Hematopoietic multipotent progenitor cell treated with erythropoietin and hydrocortisone succinate and interleukin-3 and kit ligand, for 8 days (in vitro differentiated cells): ENCODE results near the gene GNA15.

Source experiments
- DNase-seq: peaks from one replicate; pipeline ENCODE4 v3.0.0-alpha.2; 2015

Gene GNA15

GRCh38 chr19:3122512-3122870, 13.3 kb upstream of the GNA15 start:
- DNase-seq = no peak

- no peak for DNase-seq
Measured at GRCh38 chr19:3123088-3123721, 12.6 kb upstream of the GNA15 start.

DNA sequence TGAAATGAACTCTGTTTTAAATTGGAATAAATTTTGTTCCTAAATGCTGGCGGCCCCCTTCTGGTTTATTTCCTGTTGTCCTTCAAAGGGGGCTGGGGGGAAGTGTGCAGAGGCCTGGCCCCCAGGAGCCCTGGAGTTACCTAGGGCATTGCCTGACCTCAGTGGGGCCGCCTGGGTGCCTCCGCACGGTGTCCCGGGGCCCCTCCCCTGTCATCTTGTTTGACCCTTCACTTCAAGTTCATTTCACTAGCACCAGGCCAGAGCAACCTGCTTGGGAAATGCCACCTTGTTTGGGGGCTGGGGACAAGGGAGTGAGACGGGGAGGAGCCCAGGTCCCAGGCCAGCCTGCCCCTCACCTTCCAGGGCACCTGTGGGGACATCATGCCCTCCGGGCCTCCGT, 11.9 kb upstream of the GNA15 start:
- no peak for DNase-seq

DNA sequence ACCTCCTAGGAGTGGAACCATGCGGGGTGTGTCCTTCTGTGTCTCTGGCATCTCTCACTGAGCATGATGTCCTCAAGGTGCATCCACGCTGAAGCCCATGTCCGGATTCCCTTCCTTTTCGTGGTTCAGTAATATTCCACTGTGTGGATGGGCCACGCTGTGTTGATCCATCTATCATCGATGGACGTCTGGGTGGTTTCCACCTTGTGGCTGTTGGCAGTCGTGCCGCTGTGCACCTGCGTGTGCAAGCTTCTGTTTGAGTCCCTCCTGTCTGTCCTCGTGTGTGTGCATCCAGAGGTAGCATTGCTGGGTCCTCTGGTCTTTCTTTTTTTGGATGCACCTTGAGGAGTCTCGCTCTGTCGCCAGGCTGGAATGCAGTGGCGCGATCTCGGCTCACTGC, 11.2 kb upstream of the GNA15 start:
- no peak for DNase-seq

GRCh38 chr19:3125900-3126524, 9.8 kb upstream of the GNA15 start:
- peak; percentile 74 for DNase-seq

DNA sequence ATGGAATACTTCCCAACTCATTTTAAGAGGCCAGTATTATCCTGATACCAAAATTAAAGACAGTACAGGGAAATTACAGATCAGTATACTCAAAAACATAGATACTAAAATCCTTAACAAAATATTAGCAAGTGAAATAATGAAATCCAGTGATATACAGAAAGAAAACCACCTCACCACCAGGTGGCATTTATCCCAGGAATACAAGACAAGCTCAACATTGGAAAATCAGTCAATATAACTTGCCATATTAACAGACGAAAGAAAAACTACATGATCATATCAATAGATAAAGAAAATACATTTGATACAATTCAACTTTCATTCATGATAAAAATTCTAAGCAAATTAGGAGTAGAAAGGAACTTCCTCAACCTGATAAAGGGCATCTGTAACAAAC, 6.7 kb upstream of the GNA15 start:
- peak; percentile 74 for DNase-seq

DNA sequence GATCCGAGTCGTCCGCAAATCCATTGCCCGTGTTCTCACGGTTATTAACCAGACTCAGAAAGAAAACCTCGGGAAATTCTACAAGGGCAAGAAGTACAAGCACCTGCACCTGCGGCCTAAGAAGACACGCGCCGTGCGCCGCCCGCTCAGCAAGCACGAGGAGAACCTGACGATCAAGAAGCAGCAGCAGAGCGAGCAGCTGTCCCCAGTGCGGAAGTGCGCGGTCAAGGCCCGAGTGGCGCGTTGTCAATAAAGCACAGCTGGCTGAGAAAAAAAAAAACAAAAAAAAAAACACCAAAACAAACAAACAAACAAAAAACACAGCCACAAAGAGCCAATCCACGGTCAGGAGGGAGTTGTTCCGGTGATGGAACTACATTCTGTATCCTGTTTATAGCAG, 4.7 kb upstream of the GNA15 start:
- no peak for DNase-seq

DNA sequence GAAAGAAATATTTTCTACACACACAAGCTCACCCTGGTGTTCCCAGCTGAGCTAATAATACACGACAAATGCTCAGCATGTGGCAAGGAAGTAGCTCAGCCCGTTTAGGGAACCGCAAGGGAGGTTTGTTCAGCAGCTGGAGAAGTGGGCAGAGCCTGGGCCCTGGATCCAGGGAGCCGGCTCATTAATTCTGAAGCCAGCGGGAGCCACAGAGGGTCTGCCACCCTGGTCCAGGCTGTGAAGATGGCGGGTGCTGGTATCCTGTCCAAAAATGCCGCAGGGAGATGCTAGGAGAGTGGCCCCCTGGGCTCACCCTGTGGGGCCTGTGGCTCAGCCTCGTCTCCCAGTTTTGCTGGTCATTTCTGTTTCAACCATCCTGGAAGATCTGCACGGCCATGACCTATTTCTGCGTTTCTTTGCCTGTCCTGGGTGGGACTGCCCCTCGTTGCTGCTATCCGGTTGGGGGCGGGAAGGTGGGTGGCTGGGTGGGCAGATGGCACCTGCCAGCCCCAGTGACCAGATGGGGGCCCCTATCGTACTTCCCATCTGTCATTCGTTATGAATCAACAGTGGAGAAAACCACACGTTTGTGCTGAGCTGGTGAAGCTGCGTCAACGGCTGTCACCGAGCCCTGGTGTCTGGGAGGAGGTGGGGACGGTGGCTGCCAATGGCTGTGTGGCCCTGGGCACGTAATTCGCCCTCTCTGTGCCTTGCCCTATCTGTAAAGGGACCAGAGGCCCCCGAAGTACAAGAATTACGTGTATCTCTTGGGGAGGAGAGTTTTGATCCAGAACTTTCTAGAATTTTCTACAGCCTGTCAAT, 2.7 kb upstream of the GNA15 start:
- DNase-seq = peak; percentile 98

- DNase-seq = no peak
Measured at GRCh38 chr19:3133793-3134116, 2.1 kb upstream of the GNA15 start.

GRCh38 chr19:3136684-3137055, 837 bp downstream of the GNA15 start:
- DNase-seq = no peak

GRCh38 chr19:3137119-3137518, 1.3 kb downstream of the GNA15 start:
- peak; percentile 46 for DNase-seq

- no peak for DNase-seq
Measured at GRCh38 chr19:3138268-3138667, 2.4 kb downstream of the GNA15 start.

- DNase-seq = no peak
Measured at GRCh38 chr19:3140667-3141038, 4.8 kb downstream of the GNA15 start.

- DNase-seq = peak; percentile 49
Measured at GRCh38 chr19:3142292-3142670, 6.4 kb downstream of the GNA15 start.

GRCh38 chr19:3142781-3143337, 7.0 kb downstream of the GNA15 start:
- DNase-seq = no peak

GRCh38 chr19:3145909-3146676, 10.3 kb downstream of the GNA15 start:
- no peak for DNase-seq

DNA sequence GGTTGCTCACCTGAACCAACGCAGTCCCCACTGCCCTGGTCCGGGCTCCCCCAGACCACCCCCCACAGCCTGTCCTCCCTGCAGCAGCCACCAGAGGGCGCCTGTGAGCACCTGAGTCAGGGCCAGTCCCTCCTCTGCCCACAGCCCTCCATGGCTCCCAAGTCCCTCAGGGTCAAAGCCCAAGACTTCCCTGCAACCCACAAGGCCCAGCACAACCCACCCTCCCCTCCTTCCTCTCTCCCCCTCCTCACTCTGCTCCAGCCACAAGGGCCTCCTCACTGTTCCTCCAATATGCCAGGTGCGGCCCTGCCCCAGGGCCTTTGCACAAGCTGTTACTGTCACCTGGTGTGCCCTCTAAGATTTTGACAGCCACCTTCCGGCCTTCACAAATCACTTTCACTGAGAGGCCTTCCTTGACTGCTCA, 10.9 kb downstream of the GNA15 start:
- peak; percentile 43 for DNase-seq

GRCh38 chr19:3148503-3148902, 12.7 kb downstream of the GNA15 start:
- no peak for DNase-seq

- no peak for DNase-seq
Measured at GRCh38 chr19:3149089-3149488, 13.3 kb downstream of the GNA15 start.

DNA sequence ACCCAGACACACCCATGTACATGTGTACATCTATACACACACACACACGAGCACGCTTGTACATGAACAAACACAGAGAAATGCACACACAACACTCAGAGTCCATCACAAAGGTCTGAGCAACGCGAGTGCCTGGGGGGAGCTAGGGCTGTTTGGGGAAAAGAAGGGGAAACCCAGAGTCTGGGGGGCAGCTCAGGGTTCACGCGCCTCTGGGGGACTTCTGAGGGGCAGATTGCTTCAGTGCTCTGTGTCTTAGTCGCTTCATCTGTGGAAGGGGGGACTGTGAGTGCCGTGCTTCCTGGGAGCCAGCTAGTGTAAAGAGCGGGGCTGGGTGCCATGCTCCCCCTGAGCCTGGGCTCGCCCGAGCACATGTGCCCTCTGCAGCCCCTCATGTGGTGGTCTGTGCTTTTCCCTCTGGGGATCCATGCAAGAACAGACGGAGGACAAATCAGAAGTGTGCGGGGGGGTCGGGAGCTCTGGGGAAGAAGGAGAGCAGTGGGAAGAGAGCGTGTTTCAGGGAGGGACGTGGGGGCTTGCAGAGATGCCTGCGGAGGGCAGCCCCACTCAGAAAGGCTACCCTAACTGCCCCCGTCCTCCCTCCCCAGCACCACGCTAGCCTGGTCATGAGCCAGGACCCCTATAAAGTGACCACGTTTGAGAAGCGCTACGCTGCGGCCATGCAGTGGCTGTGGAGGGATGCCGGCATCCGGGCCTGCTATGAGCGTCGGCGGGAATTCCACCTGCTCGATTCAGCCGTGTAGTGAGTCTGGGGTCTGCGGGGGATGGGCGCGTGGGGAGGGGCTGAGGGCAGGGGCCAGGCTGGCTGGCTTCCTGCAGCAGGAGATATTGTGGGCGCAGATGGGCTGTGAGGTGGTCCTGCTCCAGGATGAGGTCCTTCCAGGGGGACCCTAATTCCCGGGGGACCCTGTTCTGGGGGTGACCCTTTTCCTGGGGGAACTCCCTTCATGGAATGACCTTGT, 14.0 kb downstream of the GNA15 start:
- no peak for DNase-seq

- no peak for DNase-seq
Measured at GRCh38 chr19:3150739-3151329, 15.0 kb downstream of the GNA15 start.
